ENCODE results near the gene LMX1A.

LMX1A gene

DNA sequence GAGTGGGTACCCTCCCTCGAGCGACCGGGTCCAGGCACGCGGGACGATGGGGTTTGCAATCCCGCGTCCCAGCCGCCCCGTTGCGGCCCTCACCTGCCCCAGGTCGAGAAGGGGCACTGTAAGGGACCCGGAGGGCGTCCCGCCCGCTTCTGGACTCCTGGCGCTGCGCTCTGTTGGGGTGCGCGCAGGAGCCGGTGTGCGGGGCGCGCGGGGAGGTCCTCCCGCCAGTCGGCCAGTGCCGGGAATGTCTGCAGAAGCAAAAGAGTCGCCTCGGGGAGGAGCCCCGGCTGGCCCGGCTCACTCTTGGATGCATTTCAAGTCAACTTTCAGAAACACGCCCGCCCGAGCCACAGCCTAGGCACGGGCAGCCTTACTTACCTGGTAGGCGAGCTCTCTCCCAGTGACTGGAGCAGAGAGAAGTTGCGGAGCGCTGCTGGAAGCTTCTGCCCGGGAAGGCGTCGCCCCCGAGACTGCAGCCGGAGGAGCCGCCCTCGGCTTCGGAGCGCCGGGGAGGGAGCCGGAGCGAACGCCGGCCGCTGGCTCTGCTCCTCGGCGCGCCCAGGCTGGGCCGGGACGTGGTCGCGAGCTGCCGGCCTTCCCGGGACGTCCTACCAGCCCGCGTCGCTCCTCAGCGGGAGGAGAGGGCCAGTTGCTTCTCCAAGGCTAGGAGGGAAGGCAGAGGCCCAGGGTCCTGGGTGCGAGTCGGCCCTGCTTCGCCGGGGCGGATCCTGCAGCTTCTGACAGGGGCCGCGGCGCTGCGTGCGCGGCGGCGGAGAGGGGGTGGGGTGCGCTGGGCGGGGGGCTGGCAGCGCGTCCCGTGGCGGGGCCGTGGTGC lies at the start of gene LMX1A:
Gene LMX1A (minus strand): TSS at position 739 of the 835 bp plus-strand sequence. CDS start 1,156 bp downstream, outside the sequence.
- DNase-seq = peak; percentile 56

DNA sequence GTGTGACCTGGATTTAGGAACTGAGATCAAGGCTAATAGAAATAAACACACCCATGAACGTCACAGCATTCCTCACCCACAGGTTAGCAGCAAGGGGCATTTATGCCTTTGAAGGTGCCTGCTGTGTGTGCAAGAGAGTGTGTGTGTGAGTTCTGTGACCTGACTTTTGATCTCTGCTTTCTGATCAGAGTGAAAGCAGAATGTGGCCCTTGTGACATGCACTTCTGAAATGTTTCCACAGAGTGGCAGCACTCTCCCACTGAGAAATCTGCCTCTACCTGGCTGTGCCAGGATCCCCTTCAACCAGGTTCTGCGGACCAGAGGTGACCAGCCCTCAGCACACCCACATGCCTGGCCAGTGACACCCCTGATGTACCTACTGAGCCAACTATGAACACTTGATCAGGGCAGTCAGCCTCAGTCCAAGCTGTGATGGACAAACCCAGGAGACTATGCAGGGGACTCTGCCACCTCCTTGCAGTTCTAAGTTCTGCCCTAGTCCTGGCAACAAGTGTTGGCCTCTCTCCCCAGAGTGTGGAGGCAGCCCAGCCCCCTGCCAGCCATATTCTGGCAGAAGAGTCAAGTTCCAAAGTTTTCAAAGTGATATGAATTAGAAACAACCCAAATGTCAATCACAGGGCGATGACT lies 47.4 kb upstream of the LMX1A start:
- peak; percentile 31 for DNase-seq

DNA sequence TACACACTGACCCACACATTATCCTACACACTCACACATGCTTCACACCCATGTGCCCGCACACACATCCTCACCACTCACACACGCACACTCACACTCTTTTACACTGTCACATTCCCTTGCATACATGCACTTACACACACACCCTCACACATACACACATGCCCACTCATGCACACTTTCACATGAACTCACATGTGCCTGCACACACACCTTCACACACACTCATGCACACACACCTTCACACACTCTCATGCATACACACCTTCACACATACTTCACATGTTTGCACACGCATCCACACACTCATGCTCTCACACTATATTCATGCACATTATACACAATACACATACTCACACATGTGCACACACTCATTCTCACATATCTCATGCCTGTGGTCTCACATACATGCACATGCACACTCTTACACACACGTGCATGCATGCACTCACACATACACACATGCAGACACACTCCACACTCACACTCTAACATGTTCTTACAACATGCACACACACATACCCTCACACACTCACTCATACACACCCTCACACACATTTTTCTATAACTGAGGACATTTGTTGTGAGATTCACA lies 46.1 kb upstream of the LMX1A start:
- no peak for DNase-seq

DNA sequence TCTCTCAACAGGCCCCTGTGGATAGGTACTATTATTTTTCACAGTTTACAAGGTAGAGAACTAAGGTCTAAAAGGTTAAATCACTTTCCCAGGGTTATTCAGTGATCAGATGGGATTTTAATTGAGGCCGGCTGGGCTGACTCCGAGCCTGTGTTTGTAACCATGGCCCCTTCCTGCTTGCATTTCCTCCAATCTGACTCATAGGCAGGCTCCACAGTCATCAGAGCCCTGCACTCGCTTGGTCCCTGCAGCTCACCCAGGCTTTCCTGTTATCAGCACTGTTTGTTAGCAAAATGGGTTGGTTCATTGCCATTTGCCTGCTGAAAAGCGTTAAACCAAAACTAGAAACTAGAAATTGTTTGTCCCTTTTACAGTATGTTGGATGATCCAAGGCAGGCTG lies 41.4 kb upstream of the LMX1A start:
- no peak for DNase-seq

DNA sequence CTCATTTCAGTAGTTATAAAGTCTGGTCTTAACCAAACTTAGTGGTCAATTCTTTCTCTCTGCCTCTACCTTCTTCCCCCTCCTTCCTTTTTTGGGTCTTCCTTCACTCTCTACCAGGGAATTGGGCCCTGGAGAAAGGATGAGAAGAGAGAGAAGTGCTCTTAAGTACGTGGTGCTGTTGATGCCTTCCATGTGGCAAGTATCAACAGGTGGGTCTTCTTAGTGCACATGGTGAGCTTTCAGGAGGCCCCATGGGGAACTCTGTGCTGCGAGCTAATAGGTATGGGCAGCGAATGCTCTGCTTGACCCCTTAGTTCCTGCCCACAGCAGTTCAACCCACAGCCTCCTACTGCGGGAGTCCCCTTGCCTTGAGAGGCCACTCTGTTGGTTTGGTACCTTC lies 39.4 kb upstream of the LMX1A start:
- DNase-seq = no peak

DNA sequence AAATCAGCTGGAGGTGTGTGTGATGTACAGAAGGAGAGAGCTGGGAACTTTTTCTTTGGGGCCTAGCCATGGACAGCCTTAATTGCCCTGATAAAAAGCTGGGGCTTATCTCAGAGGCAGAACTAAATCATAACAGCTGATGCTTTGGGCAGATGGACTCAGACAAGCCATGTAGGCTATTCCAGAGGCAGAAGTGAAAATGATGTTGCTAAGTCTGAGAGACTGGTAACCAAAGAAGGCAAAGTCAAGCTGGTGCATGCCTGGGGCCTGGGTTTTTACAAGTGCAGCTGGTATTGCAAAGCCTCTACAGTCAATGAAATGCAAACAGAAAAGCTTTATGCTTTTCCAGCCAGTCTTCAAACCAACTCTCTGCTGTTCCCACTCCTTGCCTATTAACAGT lies 39.0 kb upstream of the LMX1A start:
- DNase-seq = no peak

DNA sequence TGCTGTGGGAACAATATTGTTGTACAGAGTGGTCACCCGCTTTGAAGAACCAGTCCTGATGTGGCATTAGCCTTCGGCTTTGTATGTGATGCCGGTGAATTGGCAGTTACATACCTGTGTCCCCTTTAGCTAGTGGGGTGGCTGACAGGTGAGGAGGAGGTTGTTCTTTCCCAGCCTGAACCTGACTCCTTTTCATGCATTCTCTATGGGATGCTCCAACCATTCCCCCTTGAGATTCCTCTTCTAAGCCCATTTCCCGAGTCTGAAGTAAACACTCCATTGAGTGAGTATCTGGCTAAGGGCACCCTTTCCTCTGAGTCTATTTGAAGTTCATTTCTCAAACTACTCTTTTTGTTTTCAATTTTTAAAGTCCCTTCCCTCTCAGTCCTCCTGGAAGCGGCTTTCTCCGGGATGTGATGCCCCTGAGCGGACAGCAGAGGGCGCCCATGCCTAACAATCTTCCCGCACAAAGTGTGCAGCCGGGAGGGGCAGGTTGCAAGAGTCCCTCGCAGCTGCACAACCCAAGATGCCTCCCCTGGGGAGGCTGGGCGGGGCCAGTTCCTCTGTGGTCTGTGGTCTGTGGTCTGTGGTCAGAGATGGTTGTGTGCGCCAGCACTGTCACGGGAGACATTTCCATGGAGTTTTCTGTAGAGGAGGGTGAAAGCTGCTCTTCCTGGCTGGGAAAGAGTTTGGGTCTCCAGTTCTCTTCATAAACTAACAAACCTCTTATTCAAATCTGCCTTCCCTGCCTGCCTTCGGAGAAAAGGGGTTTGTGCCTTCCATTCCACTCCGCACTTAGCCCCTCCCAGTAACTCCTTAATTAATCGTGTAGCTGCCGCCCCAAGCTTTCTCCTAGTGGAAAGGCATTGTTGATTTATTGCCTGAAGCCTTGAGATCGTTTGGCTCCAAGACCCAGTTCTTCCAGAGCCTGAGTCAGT lies 36.4 kb upstream of the LMX1A start:
- DNase-seq = peak; percentile 91

DNA sequence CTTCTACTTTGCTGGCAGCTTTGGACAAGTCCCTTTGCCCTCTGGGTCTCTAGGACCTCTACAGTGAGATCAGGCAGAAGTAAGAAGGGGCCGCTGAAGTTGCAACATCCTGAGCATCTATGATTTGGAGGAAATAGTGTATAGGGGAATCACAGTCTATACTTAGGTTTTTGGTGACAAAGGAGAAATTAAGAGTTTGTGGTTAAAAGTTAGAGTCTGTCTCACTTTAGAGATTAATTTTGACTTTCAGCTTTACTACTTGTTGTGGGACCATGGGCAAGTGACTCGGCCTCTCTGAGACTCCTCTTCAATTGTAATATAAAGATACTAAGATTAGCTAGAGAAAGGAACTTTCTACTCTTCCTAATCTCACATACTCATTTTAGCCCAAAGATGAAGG lies 33.1 kb upstream of the LMX1A start:
- no peak for DNase-seq

DNA sequence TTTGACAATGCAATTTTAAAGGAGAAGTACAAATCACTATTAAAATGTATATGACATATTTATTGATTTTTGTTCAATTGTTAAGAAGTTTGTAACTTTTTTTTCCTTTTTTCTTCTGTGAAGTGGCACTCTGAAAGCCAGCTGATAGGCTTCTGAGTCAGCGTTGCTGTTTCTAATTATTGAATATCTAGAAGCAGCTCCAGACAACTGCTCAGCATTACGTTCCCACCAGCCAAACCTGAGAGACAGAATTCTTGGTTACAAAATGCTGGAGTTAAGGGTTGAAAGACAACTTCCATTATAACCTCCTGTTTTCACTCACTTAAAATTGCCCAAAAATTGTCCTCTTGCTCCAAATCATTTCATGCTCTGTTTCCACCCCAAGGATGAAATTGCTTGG lies 31.4 kb upstream of the LMX1A start:
- DNase-seq = no peak

DNA sequence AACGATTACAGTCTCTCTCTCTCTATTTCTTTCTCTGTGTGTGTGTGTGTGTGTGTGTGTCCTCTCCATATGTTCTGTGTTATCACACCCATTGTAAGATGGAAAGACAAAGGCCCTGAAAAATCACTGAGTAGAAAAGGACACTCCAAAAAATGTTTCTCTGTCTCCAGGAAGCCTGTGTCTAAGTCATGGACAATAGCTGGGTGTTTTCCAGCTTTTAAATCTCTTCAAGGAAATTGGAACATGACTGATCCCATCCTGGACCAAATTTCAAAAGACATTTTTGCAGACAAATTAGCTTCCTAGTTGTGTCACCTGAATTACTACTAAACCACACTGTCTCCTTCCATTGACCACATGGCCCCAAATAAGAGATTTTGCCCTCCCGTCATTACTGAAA lies 31.0 kb upstream of the LMX1A start:
- DNase-seq = no peak

DNA sequence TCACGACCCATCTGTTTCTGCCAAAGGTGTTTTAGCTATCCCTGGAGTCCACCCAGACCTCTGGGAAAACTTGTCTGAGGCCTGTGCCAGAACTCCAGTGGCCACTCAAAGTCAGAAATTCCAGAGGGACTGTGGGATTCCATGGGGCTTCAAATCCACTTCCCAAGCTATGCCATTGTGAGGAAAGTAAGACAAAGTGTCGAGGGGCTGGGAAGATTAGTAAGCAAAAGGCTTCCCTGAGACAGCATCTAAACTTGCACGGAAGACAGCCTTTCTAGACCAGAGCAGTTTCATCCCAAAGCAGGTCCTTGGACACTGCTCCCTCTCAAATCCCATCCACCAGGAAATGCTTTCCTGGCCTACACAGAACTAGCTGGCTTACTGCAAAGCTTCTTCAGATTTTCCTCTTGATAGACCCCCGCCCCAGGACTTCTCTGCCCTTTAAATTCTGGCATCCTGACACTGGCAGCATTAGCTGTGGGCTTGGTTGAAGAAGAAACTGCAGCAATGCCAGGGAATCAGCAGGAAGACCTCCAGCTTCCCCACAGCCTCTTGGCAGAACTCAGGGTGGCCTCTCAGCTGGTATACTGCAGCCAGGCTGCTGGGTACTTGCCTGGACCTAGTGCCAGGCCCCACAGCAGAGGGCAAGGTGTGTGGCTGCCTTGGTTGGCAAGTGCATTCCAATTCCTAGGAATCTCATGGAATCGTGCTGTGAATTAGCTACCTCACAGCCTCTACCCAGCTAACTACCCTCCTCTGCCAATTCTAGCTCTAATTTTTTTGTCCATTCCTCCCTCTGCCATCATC lies 27.3 kb upstream of the LMX1A start:
- no peak for DNase-seq

DNA sequence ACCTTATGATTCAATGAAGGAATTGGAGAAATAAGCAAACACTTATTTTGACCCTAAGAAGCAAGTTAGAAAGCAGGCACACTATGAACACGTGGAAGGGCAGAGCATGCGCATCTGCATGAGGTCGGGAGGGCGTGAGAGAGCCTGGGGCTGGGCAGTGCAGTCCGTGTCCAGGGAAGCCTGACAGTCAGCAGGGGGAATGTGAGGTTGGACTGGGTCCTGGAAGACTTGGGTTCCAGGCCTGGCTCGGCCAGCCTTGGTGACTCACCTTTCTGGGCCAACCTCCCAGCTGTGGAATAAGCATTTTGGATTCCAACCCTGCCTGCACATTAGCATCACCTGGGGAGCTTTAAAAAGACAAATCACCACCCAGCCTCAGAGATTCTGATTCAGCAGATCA lies 26.6 kb upstream of the LMX1A start:
- DNase-seq = no peak

DNA sequence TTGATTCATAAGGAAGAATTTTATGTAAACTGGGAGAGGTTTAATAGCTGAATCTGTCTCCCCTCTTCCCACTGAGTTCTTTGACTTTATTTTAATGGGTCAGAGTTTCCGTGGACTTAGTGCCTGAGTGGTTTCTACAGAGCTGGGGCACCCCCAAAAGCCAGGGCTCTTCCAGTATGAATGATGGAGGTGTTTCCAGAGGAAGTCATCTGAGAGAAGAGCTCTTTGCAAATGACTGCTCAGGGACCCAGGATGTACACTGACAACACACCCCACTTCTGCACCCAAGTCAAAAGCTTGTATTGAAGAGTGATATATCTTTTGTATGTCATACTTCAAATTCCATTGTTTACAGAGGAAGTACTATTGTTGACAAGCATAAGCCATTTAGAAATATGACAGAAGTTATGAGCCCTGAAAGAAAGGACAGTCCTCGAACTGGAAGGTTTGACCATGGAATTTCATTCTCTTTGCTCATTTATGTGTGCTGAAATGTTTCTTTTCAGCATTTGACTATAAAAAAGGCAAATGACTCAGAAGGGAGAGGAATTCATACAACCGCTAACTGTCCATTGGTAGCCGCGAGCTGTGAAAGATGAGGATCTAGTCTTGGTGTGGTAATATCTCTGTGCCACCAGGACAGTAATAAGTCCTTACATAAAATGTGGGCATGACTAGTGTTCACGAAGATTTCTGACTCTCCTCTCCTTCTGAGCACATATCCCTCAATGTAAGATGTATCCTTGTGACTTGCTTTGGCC lies 25.4 kb upstream of the LMX1A start:
- no peak for DNase-seq

DNA sequence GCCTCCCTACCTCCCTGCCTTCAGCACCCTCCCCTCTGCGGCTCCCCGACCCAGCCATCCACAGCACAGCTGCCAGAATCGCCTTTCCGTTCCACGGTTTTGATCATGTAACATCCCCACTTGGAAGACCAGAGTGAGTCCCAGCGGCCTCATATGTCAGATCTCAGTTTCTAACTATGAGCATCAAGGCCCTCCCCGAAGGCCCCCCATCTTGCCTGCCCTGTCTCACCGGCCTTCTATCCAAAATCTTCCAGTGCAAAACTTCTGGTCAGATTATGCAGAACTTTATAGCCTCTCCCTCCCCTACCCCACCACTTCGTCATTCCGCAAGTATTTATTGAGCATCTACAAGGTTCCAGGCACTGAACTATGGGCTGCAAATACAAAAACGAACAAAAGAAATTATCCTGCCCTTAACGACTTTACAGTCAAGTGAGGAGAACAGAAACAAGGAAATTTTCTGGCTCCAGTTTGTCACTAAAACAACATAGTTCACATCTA lies 20.3 kb upstream of the LMX1A start:
- DNase-seq = no peak

DNA sequence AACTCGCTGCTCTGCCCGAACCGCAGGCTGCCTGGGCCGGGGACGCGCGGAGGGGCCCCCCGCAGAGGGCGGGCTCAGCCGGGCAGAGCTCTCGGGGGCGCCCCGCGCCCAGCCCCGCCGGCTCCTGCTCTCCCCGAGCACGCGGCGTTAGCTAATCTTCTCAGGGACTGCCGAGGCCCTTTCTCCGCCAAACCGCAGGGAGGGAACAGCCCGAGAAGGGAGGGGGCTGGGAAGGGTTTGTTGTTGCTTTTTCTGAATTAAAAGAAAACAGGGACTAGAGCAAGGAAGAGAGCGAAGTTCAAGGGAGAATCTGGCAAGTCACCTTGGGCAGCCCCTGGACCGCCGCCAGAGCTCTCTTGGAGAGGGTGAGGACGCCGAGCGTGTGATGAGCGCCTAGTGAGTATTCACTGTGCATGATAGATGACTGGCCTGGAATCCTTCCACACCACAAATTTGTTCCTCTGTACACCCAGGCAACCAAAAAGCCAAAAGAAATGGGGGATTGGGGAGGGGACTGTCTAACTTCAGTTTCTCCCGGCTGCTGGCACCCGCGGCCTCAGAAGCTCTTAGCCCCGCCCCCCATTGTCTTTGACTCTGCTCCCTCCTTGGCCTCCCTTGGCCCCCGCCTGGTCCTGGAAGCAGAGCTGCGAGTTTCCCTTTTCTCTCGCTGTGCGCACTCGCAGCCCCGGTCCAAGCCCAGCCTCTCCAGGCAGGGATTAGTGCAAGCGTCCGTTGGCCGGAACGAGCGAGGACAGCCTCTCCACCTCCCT lies 19.7 kb upstream of the LMX1A start:
- no peak for DNase-seq

DNA sequence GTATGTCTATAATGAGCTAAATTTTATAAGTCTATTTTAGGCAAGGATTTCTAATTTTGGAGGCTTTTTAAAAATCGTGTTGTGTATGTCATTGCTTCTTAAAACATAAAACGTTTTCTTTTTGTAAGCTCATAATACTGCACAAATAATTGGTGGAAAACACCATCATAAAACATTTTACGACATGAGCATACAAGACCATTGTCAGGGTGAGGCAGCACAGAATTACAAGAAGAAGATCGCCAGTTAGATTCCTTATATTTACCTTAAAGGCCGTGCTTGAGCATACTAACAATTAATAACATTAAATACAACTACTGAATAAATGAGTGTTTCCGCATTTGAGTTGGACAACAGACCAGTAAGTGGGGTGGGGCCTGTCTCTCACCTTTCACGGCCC lies 19.1 kb upstream of the LMX1A start:
- DNase-seq = no peak

DNA sequence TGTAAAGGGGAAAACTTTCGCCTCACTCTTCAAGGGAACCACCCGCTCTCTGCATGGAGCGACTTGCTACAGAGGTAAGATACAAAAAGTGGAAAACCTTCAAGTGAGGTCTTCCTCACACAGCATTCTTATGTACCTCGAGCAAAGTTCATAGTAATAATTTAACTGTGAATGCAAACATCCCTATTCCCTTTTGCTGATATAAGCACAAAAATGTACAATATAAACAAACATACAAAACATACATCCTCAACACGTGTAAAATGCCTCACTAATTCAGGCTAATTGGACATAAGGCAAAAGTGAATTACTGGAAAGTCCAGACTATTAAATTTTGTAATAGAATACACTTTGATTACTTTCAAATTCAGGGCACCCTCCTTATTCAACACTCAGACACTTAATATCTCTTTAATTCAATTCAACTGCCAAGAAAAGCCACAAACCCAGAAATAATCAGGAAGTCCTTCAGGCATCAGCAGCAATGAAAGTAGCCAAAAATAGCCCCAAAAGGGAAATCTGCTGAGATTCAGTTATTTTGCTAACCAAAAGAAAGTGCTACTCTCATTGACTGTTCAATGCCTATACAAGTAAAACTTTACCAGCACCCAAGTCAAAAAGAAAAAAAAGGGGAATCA lies 15.2 kb upstream of the LMX1A start:
- no peak for DNase-seq

DNA sequence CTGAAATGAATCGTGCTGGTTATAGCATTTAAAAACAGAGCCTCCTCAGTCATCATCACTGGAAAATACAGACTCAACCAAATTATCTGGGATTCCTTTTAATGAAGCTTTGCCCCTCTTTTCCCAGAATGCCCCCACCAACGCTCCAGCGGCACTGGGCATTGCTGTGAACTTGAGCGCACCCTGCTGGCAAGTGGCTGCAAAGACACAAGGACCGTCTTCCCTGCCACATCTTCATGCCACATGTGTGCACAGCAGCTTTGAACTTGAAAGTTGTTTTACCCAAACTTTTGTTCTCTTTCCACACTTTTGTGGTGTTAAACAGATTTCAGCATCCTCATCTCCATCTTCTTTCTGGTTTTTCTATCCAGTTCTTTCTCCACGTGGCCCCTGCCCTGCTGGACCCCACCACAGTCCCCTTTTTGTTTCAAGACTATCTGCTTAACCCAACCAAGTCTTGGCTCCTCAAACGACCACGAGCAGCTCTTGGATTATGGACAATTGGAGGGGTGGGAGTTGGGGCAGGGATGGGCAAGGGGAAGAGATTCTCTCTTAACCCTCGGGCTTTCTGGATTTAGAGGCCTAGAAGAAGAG lies 12.8 kb upstream of the LMX1A start:
- DNase-seq = peak; percentile 24

DNA sequence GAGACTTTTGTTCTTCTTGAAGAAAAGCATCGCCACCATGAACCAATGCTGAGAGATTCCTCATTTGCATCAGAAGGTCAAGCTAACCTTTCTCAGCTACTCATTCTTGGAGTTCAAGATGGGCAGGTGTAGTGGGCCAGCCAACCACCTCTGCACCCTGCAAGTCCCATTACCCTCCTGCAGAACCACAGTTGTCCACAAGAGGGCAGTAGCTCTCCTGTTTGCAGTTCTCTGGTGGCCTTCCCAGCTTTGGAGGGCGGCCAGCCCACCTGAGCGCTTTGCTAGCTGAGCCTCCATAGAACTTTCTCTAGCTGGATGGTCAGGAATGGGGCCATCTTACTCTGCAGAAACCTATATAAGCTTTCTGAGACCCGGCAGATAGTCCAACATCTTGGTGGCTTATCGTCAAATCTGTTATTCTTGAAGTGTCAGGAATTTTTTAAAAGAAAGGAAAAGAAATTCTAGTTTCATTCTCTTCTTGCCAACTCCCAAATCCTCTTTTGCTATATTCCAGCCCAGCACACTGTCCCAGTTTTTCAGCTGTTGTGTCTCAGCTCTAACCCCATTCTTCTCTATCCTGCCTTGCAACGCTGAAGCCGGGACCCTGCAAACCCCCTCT lies 11.0 kb upstream of the LMX1A start:
- DNase-seq = peak; percentile 70

All from NCI-H526 treated with DMSO at 0.1 percent for 48 hours (cell line).